Astrocyte (in vitro differentiated cells and primary cell): ENCODE measurements around the gene CTU1. TPM values are rescaled to one million over a fixed set of nuclear protein-coding genes. Genes with fewer than 3 reads are reported as not detected.

Experiments
- DNase-seq: peaks from one replicate; pipeline ENCODE4 v3.0.0-alpha.2; 2010; ENCODE audit warnings: low read depth
- FAIRE-seq: peaks from 2 replicates; lab custom pipeline; 2011; peaks lifted over from hg19 to GRCh38; lab: Jason Lieb, UNC
- H2AFZ ChIP-seq: 2 replicates; pipeline ENCODE4 v1.6.0; 2012; ENCODE audit warnings: low read depth, low read length, inconsistent platforms
- H3K27ac ChIP-seq: 2 replicates; pipeline ENCODE4 v1.5.1; 2011; ENCODE audit warnings: low read depth, low read length, inconsistent platforms
- H3K27me3 ChIP-seq: 2 replicates; pipeline ENCODE4 v1.6.0; 2011; ENCODE audit warnings: low read length, inconsistent platforms; ENCODE audit not compliant: insufficient read depth
- H3K36me3 ChIP-seq: 2 replicates; pipeline ENCODE4 v1.5.1; 2011; ENCODE audit warnings: low read length, inconsistent platforms; ENCODE audit not compliant: insufficient read depth
- H3K4me1 ChIP-seq: 2 replicates; pipeline ENCODE4 v1.5.1; 2011; ENCODE audit warnings: low read length, inconsistent platforms; ENCODE audit not compliant: insufficient read depth
- H3K4me2 ChIP-seq: 2 replicates; pipeline ENCODE4 v1.6.0; 2012; ENCODE audit warnings: low read length, inconsistent platforms
- H3K4me3 ChIP-seq: 2 replicates; pipeline ENCODE4 v1.5.1; 2011; ENCODE audit warnings: low read depth, mild to moderate bottlenecking, low read length, inconsistent platforms; ENCODE audit not compliant: insufficient read depth
- H3K79me2 ChIP-seq: 2 replicates; pipeline ENCODE4 v1.6.0; 2012; ENCODE audit warnings: mild to moderate bottlenecking, low read length, inconsistent platforms; ENCODE audit not compliant: insufficient read depth
- H3K9ac ChIP-seq: 2 replicates; pipeline ENCODE4 v1.6.0; 2012; ENCODE audit warnings: mild to moderate bottlenecking, low read length, inconsistent platforms
- H3K9me3 ChIP-seq: 2 replicates; pipeline ENCODE4 v1.5.1; 2012; ENCODE audit warnings: low read depth, mild to moderate bottlenecking, low read length, inconsistent platforms; ENCODE audit not compliant: insufficient read depth
- H4K20me1 ChIP-seq: 2 replicates; pipeline ENCODE4 v1.6.0; 2012; ENCODE audit warnings: low read length, inconsistent platforms; ENCODE audit not compliant: insufficient read depth
- H3K27ac Mint-ChIP-seq: one replicate; pipeline ENCODE4 v1.8.0; 2021; ENCODE audit warnings: mild to moderate bottlenecking, mixed read lengths; ENCODE audit not compliant: unreplicated experiment
- H3K27me3 Mint-ChIP-seq: one replicate; pipeline ENCODE4 v1.8.0; 2021; ENCODE audit warnings: low read depth, mixed read lengths; ENCODE audit not compliant: unreplicated experiment
- H3K36me3 Mint-ChIP-seq: one replicate; pipeline ENCODE4 v1.8.0; 2021; ENCODE audit warnings: low read depth, mixed read lengths; ENCODE audit not compliant: unreplicated experiment
- H3K4me1 Mint-ChIP-seq: one replicate; pipeline ENCODE4 v1.8.0; 2021; ENCODE audit warnings: low read depth, mixed read lengths; ENCODE audit not compliant: unreplicated experiment
- H3K4me3 Mint-ChIP-seq: one replicate; pipeline ENCODE4 v1.8.0; 2021; ENCODE audit warnings: mild to moderate bottlenecking, moderate library complexity, mixed read lengths; ENCODE audit not compliant: unreplicated experiment
- H3K9me3 Mint-ChIP-seq: one replicate; pipeline ENCODE4 v1.8.0; 2021; ENCODE audit warnings: mild to moderate bottlenecking, mixed read lengths; ENCODE audit not compliant: unreplicated experiment
- CTCF ChIP-seq: IDR thresholded peaks from 2 replicates; pipeline ENCODE4 v1.5.1; 2011; ENCODE audit warnings: low read depth, mild to moderate bottlenecking, inconsistent platforms, low read length, moderate library complexity; ENCODE audit not compliant: insufficient read depth
- EZH2 ChIP-seq: IDR thresholded peaks from 2 replicates; pipeline ENCODE4 v1.6.1; 2012; ENCODE audit warnings: mild to moderate bottlenecking, low read length, inconsistent platforms; ENCODE audit not compliant: insufficient read depth
- total RNA-seq: library from RNA; stranded (reverse); gene quantifications from 2 replicates; pipeline ENCODE4 v1.2.1, GENCODE V29; 2021

CTU1 gene
- total RNA-seq, 1 donor from 2014 or later, result 6.4 TPM

GRCh38 chr19:51146751-51147150 is 38.5 kb upstream of the CTU1 start:
- Mint-ChIP-seq H3K4me1 (no peaks in the 10 kb centered on the region), H3K9me3 (peaks cover 2% of the 10 kb centered on the region), H3K36me3 (no peaks in the 10 kb centered on the region), H3K27me3 (peaks cover 37% of the 10 kb centered on the region), H3K27ac (no peak overlapping the region), H3K4me3 (no peak overlapping the region)
- Histone ChIP-seq H3K27ac (no peak overlapping the region), H3K9ac (no peak overlapping the region), H3K27me3 (no peaks in the 10 kb centered on the region), H3K36me3 (no peaks in the 10 kb centered on the region), H3K4me3 (no peak overlapping the region), H3K79me2 (no peaks in the 10 kb centered on the region), H2AFZ (no peak overlapping the region), H3K4me1 (no peaks in the 10 kb centered on the region), H4K20me1 (no peaks in the 10 kb centered on the region), H3K9me3 (no peaks in the 10 kb centered on the region), H3K4me2 (no peak overlapping the region)
- no peak for FAIRE-seq
- DNase-seq, result no peak
- TF ChIP-seq CTCF, result no peak
- TF ChIP-seq EZH2, result no peak

- no peak for FAIRE-seq
- H3K4me3 ChIP-seq, result no peak overlapping the region
- H3K79me2 ChIP-seq, result no peaks in the 10 kb centered on the region
- Mint-ChIP-seq H3K36me3 (no peaks in the 10 kb centered on the region), H3K4me1 (no peaks in the 10 kb centered on the region), H3K27ac (no peak overlapping the region), H3K4me3 (no peak overlapping the region), H3K9me3 (peaks cover 2% of the 10 kb centered on the region), H3K27me3 (peaks cover 37% of the 10 kb centered on the region)
- no peaks in the 10 kb centered on the region for H4K20me1 ChIP-seq
- no peaks in the 10 kb centered on the region for H3K27me3 ChIP-seq
- no peak overlapping the region for H3K9ac ChIP-seq
- TF ChIP-seq CTCF, result no peak
- TF ChIP-seq EZH2, result no peak
- no peaks in the 10 kb centered on the region for H3K36me3 ChIP-seq
- no peaks in the 10 kb centered on the region for H3K9me3 ChIP-seq
- H2AFZ ChIP-seq, result no peak overlapping the region
- H3K4me2 ChIP-seq, result no peak overlapping the region
- DNase-seq, result no peak
- no peaks in the 10 kb centered on the region for H3K4me1 ChIP-seq
- H3K27ac ChIP-seq, result no peak overlapping the region
Observed at GRCh38 chr19:51145916-51146493, 37.8 kb upstream of the CTU1 start.

GRCh38 chr19:51144482-51145045 is 36.4 kb upstream of the CTU1 start:
- Histone ChIP-seq H3K27ac (no peak overlapping the region), H3K9me3 (no peaks in the 10 kb centered on the region), H3K36me3 (no peaks in the 10 kb centered on the region), H3K79me2 (no peaks in the 10 kb centered on the region), H3K9ac (no peak overlapping the region), H3K4me3 (no peak overlapping the region), H3K4me1 (no peaks in the 10 kb centered on the region), H3K27me3 (no peaks in the 10 kb centered on the region), H2AFZ (no peak overlapping the region), H4K20me1 (no peaks in the 10 kb centered on the region), H3K4me2 (no peak overlapping the region)
- Mint-ChIP-seq H3K36me3 (no peaks in the 10 kb centered on the region), H3K27me3 (peaks cover 39% of the 10 kb centered on the region), H3K4me1 (no peaks in the 10 kb centered on the region), H3K4me3 (no peak overlapping the region), H3K27ac (no peak overlapping the region), H3K9me3 (peaks cover 2% of the 10 kb centered on the region)
- FAIRE-seq, result no peak
- DNase-seq, result no peak
- TF ChIP-seq CTCF, result no peak
- TF ChIP-seq EZH2, result no peak
